Stomach smooth muscle (tissue), 2 donors: ENCODE results near the gene BTNL2.

Experiments
- H3K27ac ChIP-seq: one replicate; pipeline ENCODE4 v1.7.0; 2013; ENCODE audit warnings: mild to moderate bottlenecking, low read length, inconsistent platforms
- H3K27me3 ChIP-seq, 2 donors: one replicate each; pipeline ENCODE4 v1.7.0; 2013; ENCODE audit warnings: low read length in 2 of 2; ENCODE audit not compliant: insufficient read depth in 2 of 2, control insufficient read depth in 1 of 2
- H3K36me3 ChIP-seq, 2 donors: one replicate each; pipeline ENCODE4 v1.7.0; 2013; ENCODE audit warnings: low read length in 2 of 2; ENCODE audit not compliant: control insufficient read depth in 2 of 2, insufficient read depth in 2 of 2
- H3K4me1 ChIP-seq: one replicate; pipeline ENCODE4 v1.7.0; 2013; ENCODE audit warnings: low read length; ENCODE audit not compliant: control insufficient read depth, insufficient read depth
- H3K4me3 ChIP-seq, 2 donors: one replicate each; pipeline ENCODE4 v1.7.0; 2013; ENCODE audit warnings: low read length in 2 of 2
- H3K9ac ChIP-seq, 2 donors: one replicate each; pipeline ENCODE4 v1.7.0; 2013; ENCODE audit warnings: low read length in 2 of 2, mild to moderate bottlenecking in 1 of 2
- H3K9me3 ChIP-seq, 2 donors: one replicate each; pipeline ENCODE4 v1.7.0; 2013; ENCODE audit warnings: low read length in 2 of 2; ENCODE audit not compliant: control insufficient read depth in 2 of 2
- donor health status: healthy.
- donor health status: Pancreatic carcinoma.

Gene BTNL2

GRCh38 chr6:32393665-32394420 lies 13.1 kb downstream of the BTNL2 start:
- H3K27me3 ChIP-seq: peaks cover 3 to 6% of the 10 kb centered on the region in 2 donors
- no peak overlapping the region for H3K27ac ChIP-seq
- H3K9ac ChIP-seq: no peak overlapping the region
- no peak overlapping the region for H3K4me3 ChIP-seq
- no peaks in the 10 kb centered on the region for H3K4me1 ChIP-seq
- H3K9me3 ChIP-seq: no peaks in the 10 kb centered on the region
- H3K36me3 ChIP-seq: no peaks in the 10 kb centered on the region

GRCh38 chr6:32391505-32391904 lies 15.5 kb downstream of the BTNL2 start:
- Histone ChIP-seq H3K27me3 (peaks cover 3 to 6% of the 10 kb centered on the region in 2 donors), H3K9me3 (no peaks in the 10 kb centered on the region), H3K4me1 (no peaks in the 10 kb centered on the region), H3K36me3 (no peaks in the 10 kb centered on the region), H3K4me3 (no peak overlapping the region), H3K27ac (no peak overlapping the region), H3K9ac (no peak overlapping the region)

- Histone ChIP-seq H3K36me3 (no peaks in the 10 kb centered on the region), H3K4me3 (no peak overlapping the region), H3K9me3 (no peaks in the 10 kb centered on the region), H3K4me1 (no peaks in the 10 kb centered on the region), H3K27me3 (peaks cover 0 to 1% of the 10 kb centered on the region in 2 donors), H3K27ac (no peak overlapping the region), H3K9ac (no peak overlapping the region)
These were observed 19.2 kb downstream of the BTNL2 start for GRCh38 chr6:32387589-32388340.

DNA sequence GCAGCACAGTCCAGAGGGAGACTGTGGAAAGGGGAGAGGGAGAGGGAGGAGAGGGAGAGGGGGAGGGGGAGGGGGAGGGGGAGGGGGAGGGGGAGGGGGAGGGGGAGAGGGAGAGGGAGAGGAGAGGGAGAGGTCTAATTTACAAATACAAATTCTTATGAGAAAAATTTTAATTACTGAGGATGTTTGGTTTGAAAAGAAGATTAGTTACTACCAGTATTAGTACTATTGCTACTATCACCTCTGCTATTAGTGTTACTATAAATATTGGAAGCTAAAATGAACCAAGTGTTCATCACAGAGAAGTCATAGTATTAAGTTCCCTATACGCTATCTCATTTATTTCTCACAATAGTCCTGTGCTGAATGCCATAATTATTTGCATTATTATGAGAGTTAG lies 20.9 kb downstream of the BTNL2 start:
- H3K36me3 ChIP-seq: no peaks in the 10 kb centered on the region
- H3K9ac ChIP-seq: no peak overlapping the region
- H3K4me1 ChIP-seq: no peaks in the 10 kb centered on the region
- H3K4me3 ChIP-seq: no peak overlapping the region
- H3K9me3 ChIP-seq: no peaks in the 10 kb centered on the region
- H3K27ac ChIP-seq: no peak overlapping the region
- H3K27me3 ChIP-seq: no peaks in the 10 kb centered on the region

- Histone ChIP-seq H3K27ac (no peak overlapping the region), H3K27me3 (no peaks in the 10 kb centered on the region), H3K36me3 (no peaks in the 10 kb centered on the region), H3K4me3 (no peak overlapping the region), H3K9ac (no peak overlapping the region), H3K4me1 (no peaks in the 10 kb centered on the region), H3K9me3 (no peaks in the 10 kb centered on the region)
These were observed 24.1 kb downstream of the BTNL2 start for GRCh38 chr6:32382757-32383420.

- no peaks in the 10 kb centered on the region for H3K9me3 ChIP-seq
- no peak overlapping the region for H3K27ac ChIP-seq
- no peak overlapping the region for H3K9ac ChIP-seq
- H3K4me1 ChIP-seq: no peaks in the 10 kb centered on the region
- no peak overlapping the region for H3K4me3 ChIP-seq
- no peaks in the 10 kb centered on the region for H3K36me3 ChIP-seq
- peaks cover 3 to 4% of the 10 kb centered on the region in 2 donors for H3K27me3 ChIP-seq
These were observed 27.4 kb downstream of the BTNL2 start for GRCh38 chr6:32379545-32379944.

- Histone ChIP-seq H3K27me3 (peaks cover 3 to 4% of the 10 kb centered on the region in 2 donors), H3K4me1 (no peaks in the 10 kb centered on the region)
These were observed 31.0 kb downstream of the BTNL2 start for GRCh38 chr6:32375739-32376529.

GRCh38 chr6:32371803-32372202 lies 35.2 kb downstream of the BTNL2 start, which contains the start of gene TSBP1:
Gene TSBP1 (minus strand): TSS chr6:32371903. CDS start chr6:32371706, 197 bp downstream.
- Histone ChIP-seq H3K9ac (no peak within 1 kb of the TSS), H3K9me3 (no peaks in the 10 kb centered on the region), H3K4me3 (no peak within 1 kb of the TSS), H3K4me1 (no peaks in the 10 kb centered on the region), H3K36me3 (no peaks in the 10 kb centered on the region), H3K27me3 (peaks cover 3 to 4% of the 10 kb centered on the region in 2 donors), H3K27ac (no peak within 1 kb of the TSS)

More at GRCh38 chr6:32375739-32376529, 31.0 kb downstream of the BTNL2 start:
- H3K27ac ChIP-seq: no peak overlapping the region
- no peaks in the 10 kb centered on the region for H3K9me3 ChIP-seq
- H3K4me3 ChIP-seq: no peak overlapping the region
- H3K9ac ChIP-seq: no peak overlapping the region
- H3K36me3 ChIP-seq: no peaks in the 10 kb centered on the region

GRCh38 chr6:32371229-32371628 lies 35.8 kb downstream of the BTNL2 start:
- Histone ChIP-seq H3K4me1 (no peaks in the 10 kb centered on the region), H3K27me3 (peaks cover 2 to 4% of the 10 kb centered on the region in 2 donors), H3K36me3 (no peaks in the 10 kb centered on the region), H3K4me3 (no peak overlapping the region), H3K27ac (no peak overlapping the region), H3K9me3 (no peaks in the 10 kb centered on the region), H3K9ac (no peak overlapping the region)

- H3K36me3 ChIP-seq: no peaks in the 10 kb centered on the region
- peaks cover 0 to under 1% of the 10 kb centered on the region in 2 donors for H3K27me3 ChIP-seq
- no peak overlapping the region for H3K9ac ChIP-seq
- H3K4me1 ChIP-seq: no peaks in the 10 kb centered on the region
- no peak overlapping the region for H3K4me3 ChIP-seq
- H3K9me3 ChIP-seq: no peaks in the 10 kb centered on the region
- H3K27ac ChIP-seq: no peak overlapping the region
These were observed 36.5 kb downstream of the BTNL2 start for GRCh38 chr6:32370505-32370904.
